Uterus (tissue), 4 donors: ENCODE measurements around the gene WDR88. TPM values are rescaled to one million over a fixed set of nuclear protein-coding genes. Genes with fewer than 3 reads are reported as not detected.
"Not testable (repeated sequence)": the region's sequence is repeated elsewhere in the genome, so short reads cannot be mapped to it uniquely, and the experiment has no call there.

Source experiments
- DNase-seq, 2 donors: peaks; one replicate each; pipeline ENCODE4 v3.0.0-alpha.2; 2019 to 2020
- H3K27ac ChIP-seq, 2 donors: fragments of 200-600 bp; sonication (generic); 1 replicate in 1 of 2; 2 replicates in 1 of 2; pipeline ENCODE4 v1.5.1; 2016 to 2018
- H3K27me3 ChIP-seq, 2 donors: fragments of 200-600 bp; sonication (generic); one replicate each; pipeline ENCODE4 v1.5.1; 2018 to 2019; ENCODE audit warnings: control low read depth in 1 of 2
- H3K36me3 ChIP-seq, 2 donors: fragments of 200-600 bp; sonication (generic); one replicate each; pipeline ENCODE4 v1.5.1; 2019; ENCODE audit warnings: control low read depth in 1 of 2
- H3K4me1 ChIP-seq, 2 donors: fragments of 200-600 bp; sonication (generic); one replicate each; pipeline ENCODE4 v1.5.1; 2018 to 2019; ENCODE audit warnings: control low read depth in 1 of 2
- H3K4me3 ChIP-seq, 2 donors: fragments of 200-600 bp; sonication (generic); 1 replicate in 1 of 2; 2 replicates in 1 of 2; pipeline ENCODE4 v1.5.1; 2018 to 2019; ENCODE audit warnings: mild to moderate bottlenecking in 1 of 2
- H3K9me3 ChIP-seq, 2 donors: fragments of 200-600 bp; sonication (generic); one replicate each; pipeline ENCODE4 v1.5.1; 2019; ENCODE audit warnings: control low read depth in 1 of 2
- POLR2A ChIP-seq, 2 donors: fragments of 450-650 bp; IDR thresholded peaks; one replicate each; pipeline ENCODE4 v1.6.1; 2016; ENCODE audit warnings: antibody characterized with exemption in 2 of 2, mild to moderate bottlenecking in 1 of 2, moderate library complexity in 1 of 2
- intact Hi-C: fragments of 100-400 bp; cut with DNase I; formaldehyde crosslinking; loops from one replicate; pipeline ENCODE4 v1.15.1; 2023; ENCODE audit warnings: low total_unique reads
- total RNA-seq, 4 donors: library from RNA; depleted of rRNA in 3 of 4; stranded (reverse); fragments of >200 nt in 3 of 4; gene quantifications; one replicate each; pipeline versions ENCODE4 v1.1.0 to v1.2.4, GENCODE V29; 2014 to 2023
- TF ChIP-seq, protein P1 (sequence below), 4 experiments: fragments of 200-600 bp in 2 of 4; fragments of 450-650 bp in 2 of 4; sonication (generic) in 2 of 4; IDR thresholded peaks; one replicate each; pipeline ENCODE4 v1.5.1; 2016 to 2019; ENCODE audit warnings: antibody characterized with exemption in 4 of 4, mild to moderate bottlenecking in 2 of 4, moderate library complexity in 1 of 4
- donor health status: DM: yes; HTN: yes; CAD: no.

WDR88 gene
- total RNA-seq, 4 donors from 2014 or later, result not detected

DNA sequence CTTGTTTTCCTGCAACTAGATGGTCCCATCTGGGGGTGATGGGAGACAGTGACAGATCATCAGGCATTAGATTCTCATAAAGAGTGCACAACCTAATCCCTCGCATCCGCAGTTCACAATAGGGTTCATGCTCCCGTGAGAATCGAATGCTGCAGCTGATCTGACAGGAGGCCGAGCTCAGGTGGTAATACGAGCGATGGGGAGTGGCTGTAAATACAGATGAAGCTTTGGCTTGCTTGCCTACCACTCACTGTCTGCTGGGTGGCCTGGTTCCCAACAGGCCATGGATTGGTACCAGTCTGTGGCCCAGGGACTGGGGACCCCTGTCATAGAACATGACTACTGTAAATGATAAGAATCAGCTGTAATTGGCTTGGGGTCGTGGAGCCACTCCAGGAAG, 28.0 kb downstream of the WDR88 start:
- no peaks in the 10 kb centered on the region for H3K4me1 ChIP-seq
- intact Hi-C loops, result no loop called here
- TF ChIP-seq, protein P1, sequence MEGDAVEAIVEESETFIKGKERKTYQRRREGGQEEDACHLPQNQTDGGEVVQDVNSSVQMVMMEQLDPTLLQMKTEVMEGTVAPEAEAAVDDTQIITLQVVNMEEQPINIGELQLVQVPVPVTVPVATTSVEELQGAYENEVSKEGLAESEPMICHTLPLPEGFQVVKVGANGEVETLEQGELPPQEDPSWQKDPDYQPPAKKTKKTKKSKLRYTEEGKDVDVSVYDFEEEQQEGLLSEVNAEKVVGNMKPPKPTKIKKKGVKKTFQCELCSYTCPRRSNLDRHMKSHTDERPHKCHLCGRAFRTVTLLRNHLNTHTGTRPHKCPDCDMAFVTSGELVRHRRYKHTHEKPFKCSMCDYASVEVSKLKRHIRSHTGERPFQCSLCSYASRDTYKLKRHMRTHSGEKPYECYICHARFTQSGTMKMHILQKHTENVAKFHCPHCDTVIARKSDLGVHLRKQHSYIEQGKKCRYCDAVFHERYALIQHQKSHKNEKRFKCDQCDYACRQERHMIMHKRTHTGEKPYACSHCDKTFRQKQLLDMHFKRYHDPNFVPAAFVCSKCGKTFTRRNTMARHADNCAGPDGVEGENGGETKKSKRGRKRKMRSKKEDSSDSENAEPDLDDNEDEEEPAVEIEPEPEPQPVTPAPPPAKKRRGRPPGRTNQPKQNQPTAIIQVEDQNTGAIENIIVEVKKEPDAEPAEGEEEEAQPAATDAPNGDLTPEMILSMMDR (IDR thresholded peaks at IDR 0.05), result no peak
- H3K27ac ChIP-seq, result no peak overlapping the region
- no peak overlapping the region for H3K4me3 ChIP-seq
- no peaks in the 10 kb centered on the region for H3K9me3 ChIP-seq
- H3K36me3 ChIP-seq, result no peaks in the 10 kb centered on the region
- DNase-seq, result no peak
- H3K27me3 ChIP-seq, result no peaks in the 10 kb centered on the region

DNA sequence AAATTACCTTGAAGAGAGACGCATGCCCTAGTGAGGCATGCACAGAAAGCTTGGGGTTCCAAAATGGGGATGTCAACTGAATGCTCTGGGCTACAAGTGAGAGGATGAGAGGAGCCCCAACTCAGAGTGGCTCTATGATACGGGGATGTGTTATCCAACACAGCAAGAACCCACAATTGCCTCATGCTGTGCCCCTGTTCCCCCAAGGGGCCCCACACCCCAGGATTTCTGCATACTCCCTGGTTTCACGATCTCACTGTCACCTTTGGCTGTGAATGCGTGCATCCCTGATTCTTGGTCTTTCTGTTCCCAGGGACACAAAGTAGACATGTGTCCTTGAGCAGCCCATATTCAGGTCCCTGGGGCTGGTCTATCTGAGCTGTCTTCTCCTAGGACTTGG, 29.3 kb downstream of the WDR88 start:
- intact Hi-C loops, result no loop called here
- DNase-seq, result no peak
- Histone ChIP-seq H3K4me3 (no peak overlapping the region), H3K27me3 (no peaks in the 10 kb centered on the region), H3K4me1 (no peaks in the 10 kb centered on the region), H3K9me3 (no peaks in the 10 kb centered on the region), H3K27ac (no peak overlapping the region), H3K36me3 (no peaks in the 10 kb centered on the region)
- TF ChIP-seq, protein P1 (IDR thresholded peaks at IDR 0.05), result no peak
- no peak for TF ChIP-seq POLR2A (IDR thresholded peaks at IDR 0.05)

DNA sequence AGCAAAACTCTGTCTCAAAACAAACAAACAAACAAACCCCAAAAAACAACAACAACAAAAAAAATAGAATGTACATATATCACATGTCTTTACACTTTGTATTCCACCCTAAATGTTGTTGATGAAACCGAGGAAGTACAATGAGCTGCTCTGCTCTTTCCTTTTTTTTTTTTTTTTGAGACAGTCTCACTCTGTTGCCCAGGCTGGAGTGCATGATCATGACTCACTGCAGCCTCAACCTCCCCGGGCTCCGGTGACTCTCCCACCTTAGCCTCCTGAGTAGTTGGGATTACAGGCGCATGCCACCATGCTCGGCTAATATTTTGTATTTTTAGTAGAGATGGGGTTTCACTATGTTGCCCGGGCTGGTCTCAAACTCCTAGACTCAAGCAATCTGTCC, 31.6 kb downstream of the WDR88 start:
- intact Hi-C loops, result no loop called here
- Histone ChIP-seq H3K4me1 (no peaks in the 10 kb centered on the region), H3K9me3 (no peaks in the 10 kb centered on the region), H3K27me3 (no peaks in the 10 kb centered on the region), H3K27ac (no peak overlapping the region), H3K4me3 (no peak overlapping the region), H3K36me3 (no peaks in the 10 kb centered on the region)
- TF ChIP-seq POLR2A (IDR thresholded peaks at IDR 0.05), result no peak
- DNase-seq, result no peak

DNA sequence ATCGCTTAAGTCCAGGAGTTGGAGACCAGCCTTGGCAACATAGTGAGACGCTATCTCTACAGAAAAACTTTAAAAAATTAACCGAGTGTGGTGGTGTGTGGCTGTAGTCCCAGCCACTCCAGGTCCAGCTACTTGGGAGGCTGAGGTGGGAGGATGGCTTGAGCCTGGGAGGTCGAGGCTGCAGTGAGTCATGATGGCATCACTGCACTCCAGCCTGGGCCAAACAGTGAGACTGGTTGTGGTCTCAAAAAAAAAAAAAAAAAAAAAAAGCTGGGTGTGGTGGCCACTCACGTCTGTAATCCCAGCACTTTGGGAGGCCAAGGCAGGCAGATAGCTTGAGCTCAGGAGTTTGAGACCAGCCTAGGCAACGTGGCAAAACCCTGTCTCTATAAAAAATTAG, 34.1 kb downstream of the WDR88 start:
- H3K27me3 ChIP-seq, intact Hi-C loops, H3K36me3 ChIP-seq, H3K27ac ChIP-seq, H3K4me3 ChIP-seq, DNase-seq, H3K4me1 ChIP-seq, H3K9me3 ChIP-seq: not testable (repeated sequence)

DNA sequence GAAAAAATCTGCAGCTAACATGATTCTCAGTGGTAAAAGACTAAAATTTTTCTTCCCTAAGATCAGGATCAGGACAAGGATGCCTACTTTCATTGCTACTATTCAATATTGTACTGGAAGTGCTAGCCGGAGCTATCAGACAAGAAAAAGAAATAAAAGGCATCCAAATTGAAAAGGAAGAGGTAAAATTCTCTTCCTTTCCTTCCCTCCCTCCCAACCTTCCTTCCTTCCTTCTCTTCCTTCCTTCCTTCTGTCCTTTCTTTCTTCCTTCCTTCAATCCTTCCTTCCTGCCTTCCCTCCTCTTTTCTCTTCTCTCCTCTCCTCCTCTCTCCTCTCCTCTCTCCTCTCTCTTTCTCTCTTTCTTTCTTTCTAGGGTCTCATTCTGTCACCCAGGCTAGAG, 35.5 kb downstream of the WDR88 start:
- DNase-seq, result no peak
- TF ChIP-seq POLR2A (IDR thresholded peaks at IDR 0.05), result no peak
- TF ChIP-seq, protein P1 (IDR thresholded peaks at IDR 0.05), result no peak
- intact Hi-C loops, result no loop called here

DNA sequence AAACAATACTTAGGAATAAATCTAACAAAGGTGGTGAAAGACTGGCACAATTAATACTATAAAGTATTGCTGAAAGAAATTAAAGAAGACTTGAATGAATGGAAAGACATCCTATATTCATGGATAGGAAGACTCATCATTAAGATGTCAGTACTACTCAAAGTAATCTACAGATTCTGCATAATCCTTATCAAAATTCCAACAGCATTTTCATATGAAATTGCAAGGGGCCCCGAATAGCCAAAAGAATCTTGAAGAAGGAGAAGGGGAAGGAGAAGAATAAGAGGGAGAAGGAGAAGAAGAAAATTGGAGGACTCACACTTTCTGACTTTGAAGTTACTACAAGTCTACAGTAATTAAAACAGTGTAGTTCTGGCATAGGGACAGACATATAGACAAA, 36.6 kb downstream of the WDR88 start:
- H3K9me3 ChIP-seq, result no peaks in the 10 kb centered on the region
- no peaks in the 10 kb centered on the region for H3K36me3 ChIP-seq
- H3K27ac ChIP-seq, result no peak overlapping the region
- no peak for TF ChIP-seq POLR2A (IDR thresholded peaks at IDR 0.05)
- TF ChIP-seq, protein P1 (IDR thresholded peaks at IDR 0.05), result no peak
- DNase-seq, result no peak
- no peaks in the 10 kb centered on the region for H3K27me3 ChIP-seq
- intact Hi-C loops, result no loop called here
- H3K4me3 ChIP-seq, result no peak overlapping the region
- no peaks in the 10 kb centered on the region for H3K4me1 ChIP-seq

More for the DNA sequence above, 35.5 kb downstream of the WDR88 start:
- Histone ChIP-seq H3K27me3 (no peaks in the 10 kb centered on the region), H3K9me3 (no peaks in the 10 kb centered on the region), H3K27ac (no peak overlapping the region), H3K36me3 (no peaks in the 10 kb centered on the region), H3K4me1 (no peaks in the 10 kb centered on the region), H3K4me3 (no peak overlapping the region)
